ENCODE results near the gene FLT3. TPM values are rescaled to one million over a fixed set of nuclear protein-coding genes. Genes with fewer than 3 reads are reported as not detected.

Gene FLT3
- total and polyA plus RNA-seq, 9 donors, result 0.08 to 0.97 (median 0.15) TPM; not detected in 1

- Histone ChIP-seq H3K9me3 (no peaks in the 10 kb centered on the region), H3K4me3 (no peak overlapping the region), H3K27ac (no peak overlapping the region), H3K36me3 (no peaks in the 10 kb centered on the region), H3K4me1 (ENCODE audit: insufficient read depth) (peaks cover 2% of the 10 kb centered on the region), H3K27me3 (no peaks in the 10 kb centered on the region)
- DNase-seq, result no peak
- intact Hi-C loops (cut with DNase I), result no loop called here
- TF ChIP-seq POLR2A (IDR thresholded peaks at IDR 0.05) (no peak), CTCF (IDR thresholded peaks at IDR 0.05) (no peak), EP300 (IDR thresholded peaks at IDR 0.05) (no peak)
- WGBS, 3 donors, result 60 to 62% (median 61%) methylated on average over 10 of the region's 10 CpGs
Measured at GRCh38 chr13:28140433-28141125, 40.2 kb upstream of the FLT3 start.

- Histone ChIP-seq H3K27me3 (no peaks in the 10 kb centered on the region), H3K4me1 (ENCODE audit: insufficient read depth) (no peaks in the 10 kb centered on the region), H3K9me3 (no peaks in the 10 kb centered on the region), H3K4me3 (peak overlapping the region; percentile 99), H3K27ac (peak overlapping the region; percentile 91 to 97), H3K36me3 (no peaks in the 10 kb centered on the region)
- peak; percentile 86 to 90 (median 88) for DNase-seq
- intact Hi-C loops (cut with DNase I), result no loop called here
- WGBS, 3 donors, result 1% methylated on average over 28 to 59 of the region's 60 CpGs
- TF ChIP-seq POLR2A (IDR thresholded peaks at IDR 0.05), result peak; percentile 67
- no peak for TF ChIP-seq EP300 (IDR thresholded peaks at IDR 0.05)
Measured at GRCh38 chr13:28138756-28139470, 38.5 kb upstream of the FLT3 start.

GRCh38 chr13:28138012-28138755 is 37.8 kb upstream of the FLT3 start, which contains the start of gene PAN3:
PAN3 (plus strand) TSS chr13:28138545; CDS start chr13:28138658, 113 bp downstream.
- Histone ChIP-seq H3K9me3 (no peaks in the 10 kb centered on the region), H3K27ac (peak within 1 kb of the TSS; percentile 91 to 97), H3K27me3 (no peaks in the 10 kb centered on the region), H3K36me3 (no peaks in the 10 kb centered on the region), H3K4me1 (ENCODE audit: insufficient read depth) (no peaks in the 10 kb centered on the region), H3K4me3 (peak within 1 kb of the TSS; percentile 99)
- DNase-seq, result peak; percentile 90 to 94 (median 92)
- WGBS, 3 donors, result 0 to 1% (median 1%) methylated on average over 78 to 84 of the region's 84 CpGs
- intact Hi-C loops (cut with DNase I), result no loop called here
- TF ChIP-seq EP300 (IDR thresholded peaks at IDR 0.05) (no peak), POLR2A (IDR thresholded peaks at IDR 0.05) (peak; percentile 50), CTCF (IDR thresholded peaks at IDR 0.05) (no peak)

GRCh38 chr13:28137596-28137995 is 37.2 kb upstream of the FLT3 start:
- no peaks in the 10 kb centered on the region for H3K9me3 ChIP-seq
- TF ChIP-seq CTCF (IDR thresholded peaks at IDR 0.05) (no peak), EP300 (IDR thresholded peaks at IDR 0.05) (no peak), POLR2A (IDR thresholded peaks at IDR 0.05) (no peak)
- no peaks in the 10 kb centered on the region for H3K4me1 ChIP-seq (ENCODE audit: insufficient read depth)
- WGBS, 3 donors, result 0 to 1% (median 1%) methylated on average over 11 of the region's 11 CpGs
- H3K27me3 ChIP-seq, result no peaks in the 10 kb centered on the region
- no peaks in the 10 kb centered on the region for H3K36me3 ChIP-seq
- intact Hi-C loops (cut with DNase I), result no loop called here
- peak in 1 of 5 donors; percentile 16 for DNase-seq
- peak overlapping the region; percentile 99 for H3K4me3 ChIP-seq
- peak overlapping the region; percentile 91 to 97 for H3K27ac ChIP-seq
